Stimulated activated CD4-positive, alpha-beta T cell treated with anti-CD3 and anti-CD28 coated beads, Interleukin-12 subunit alpha, Interleukin-12 subunit beta, amount 100 ng/mL, for 4 hours (primary cell): ENCODE data around the gene UMOD.

ENCODE experiments used
- DNase-seq: peaks from one replicate; pipeline ENCODE4 v3.0.0-alpha.2; 2020

Gene UMOD

GRCh38 chr16:20352615-20353014 lies at the start of gene UMOD:
TSS of gene UMOD (minus strand) at chr16:20352715. CDS start at chr16:20350737, 1,978 bp downstream.
- no peak for DNase-seq

GRCh38 chr16:20401475-20402016 lies 49.0 kb upstream of the UMOD start:
- DNase-seq = no peak

- DNase-seq = no peak
Observed at GRCh38 chr16:20401066-20401465, 48.6 kb upstream of the UMOD start.

GRCh38 chr16:20399185-20399584 lies 46.7 kb upstream of the UMOD start:
- DNase-seq = no peak

- DNase-seq = no peak
Observed at GRCh38 chr16:20398603-20399002, 46.1 kb upstream of the UMOD start.

GRCh38 chr16:20397468-20398074 lies 45.1 kb upstream of the UMOD start:
- DNase-seq = no peak

GRCh38 chr16:20396846-20397467 lies 44.4 kb upstream of the UMOD start:
- DNase-seq = no peak

- no peak for DNase-seq
Observed at GRCh38 chr16:20395946-20396345, 43.4 kb upstream of the UMOD start.

GRCh38 chr16:20393801-20394577 lies 41.5 kb upstream of the UMOD start:
- no peak for DNase-seq

- DNase-seq = no peak
Observed at GRCh38 chr16:20391045-20391444, 38.5 kb upstream of the UMOD start.

GRCh38 chr16:20388854-20389253 lies 36.3 kb upstream of the UMOD start:
- DNase-seq = no peak

- DNase-seq = no peak
Observed at GRCh38 chr16:20387978-20388377, 35.5 kb upstream of the UMOD start.

GRCh38 chr16:20385844-20386832 lies 33.6 kb upstream of the UMOD start:
- DNase-seq = peak; percentile 55

- peak; percentile 25 for DNase-seq
Observed at GRCh38 chr16:20383106-20384029, 30.9 kb upstream of the UMOD start.

- no peak for DNase-seq
Observed at GRCh38 chr16:20382202-20382948, 29.9 kb upstream of the UMOD start.

- DNase-seq = no peak
Observed at GRCh38 chr16:20380782-20381181, 28.3 kb upstream of the UMOD start.

GRCh38 chr16:20377181-20377580 lies 24.7 kb upstream of the UMOD start:
- DNase-seq = no peak

- no peak for DNase-seq
Observed at GRCh38 chr16:20372701-20373100, 20.2 kb upstream of the UMOD start.

GRCh38 chr16:20369452-20370054 lies 17.0 kb upstream of the UMOD start:
- no peak for DNase-seq

- DNase-seq = no peak
Observed at GRCh38 chr16:20364051-20364450, 11.5 kb upstream of the UMOD start.
